LNCAP (cell line): ENCODE measurements around the gene PSME1.

ENCODE experiments used
- CTCF ChIP-seq: fragments of 450-650 bp; IDR thresholded peaks from 2 replicates; pipeline ENCODE4 v1.5.1; 2017; ENCODE audit warnings: mild to moderate bottlenecking

The PSME1 gene

GRCh38 chr14:24147761-24148428 lies 11.9 kb downstream of the PSME1 start:
- TF ChIP-seq CTCF, result no peak

GRCh38 chr14:24149302-24149969 lies 13.4 kb downstream of the PSME1 start:
- no peak for TF ChIP-seq CTCF

- no peak for TF ChIP-seq CTCF
Measured at GRCh38 chr14:24150061-24150460, 14.1 kb downstream of the PSME1 start.

GRCh38 chr14:24150567-24150966 lies 14.6 kb downstream of the PSME1 start:
- no peak for TF ChIP-seq CTCF

GRCh38 chr14:24150993-24151392 lies 15.0 kb downstream of the PSME1 start:
- TF ChIP-seq CTCF, result no peak

GRCh38 chr14:24151404-24152080 lies 15.5 kb downstream of the PSME1 start:
- no peak for TF ChIP-seq CTCF

GRCh38 chr14:24155100-24155499 lies 19.1 kb downstream of the PSME1 start:
- TF ChIP-seq CTCF, result no peak
